Activated CD4-positive, alpha-beta T cell treated with anti-CD3 and anti-CD28 coated beads, Interleukin-2, amount 50 U/mL, for 48 hours (primary cell): ENCODE measurements around the gene CRYGB.
"Not testable (repeated sequence)": the region's sequence is repeated elsewhere in the genome, so short reads cannot be mapped to it uniquely, and the experiment has no call there.

Experiments used
- DNase-seq, 2 experiments: peaks; one replicate each; pipeline ENCODE4 v3.0.0-alpha.2; 2020

Gene CRYGB

DNA sequence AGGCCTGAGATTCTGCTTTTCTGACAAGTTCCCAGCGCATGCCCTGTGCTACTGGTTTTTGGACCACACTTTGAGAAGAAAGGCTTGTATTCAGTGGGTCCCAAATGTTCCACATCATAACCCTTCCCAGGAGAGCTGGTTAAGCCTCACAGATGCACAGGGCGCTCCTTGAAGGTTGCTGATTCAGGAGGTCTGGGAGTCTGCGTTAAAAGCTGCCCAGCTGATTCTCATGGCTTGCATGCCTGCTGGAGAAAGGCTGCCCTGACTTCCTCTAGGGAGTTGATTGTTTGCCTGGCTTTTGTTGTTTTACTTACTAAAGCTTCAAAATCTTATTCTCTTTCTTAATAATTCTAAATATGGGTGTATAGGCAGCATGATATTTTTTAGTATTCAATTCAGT is 42.3 kb downstream of the CRYGB start:
- no peak for DNase-seq

DNA sequence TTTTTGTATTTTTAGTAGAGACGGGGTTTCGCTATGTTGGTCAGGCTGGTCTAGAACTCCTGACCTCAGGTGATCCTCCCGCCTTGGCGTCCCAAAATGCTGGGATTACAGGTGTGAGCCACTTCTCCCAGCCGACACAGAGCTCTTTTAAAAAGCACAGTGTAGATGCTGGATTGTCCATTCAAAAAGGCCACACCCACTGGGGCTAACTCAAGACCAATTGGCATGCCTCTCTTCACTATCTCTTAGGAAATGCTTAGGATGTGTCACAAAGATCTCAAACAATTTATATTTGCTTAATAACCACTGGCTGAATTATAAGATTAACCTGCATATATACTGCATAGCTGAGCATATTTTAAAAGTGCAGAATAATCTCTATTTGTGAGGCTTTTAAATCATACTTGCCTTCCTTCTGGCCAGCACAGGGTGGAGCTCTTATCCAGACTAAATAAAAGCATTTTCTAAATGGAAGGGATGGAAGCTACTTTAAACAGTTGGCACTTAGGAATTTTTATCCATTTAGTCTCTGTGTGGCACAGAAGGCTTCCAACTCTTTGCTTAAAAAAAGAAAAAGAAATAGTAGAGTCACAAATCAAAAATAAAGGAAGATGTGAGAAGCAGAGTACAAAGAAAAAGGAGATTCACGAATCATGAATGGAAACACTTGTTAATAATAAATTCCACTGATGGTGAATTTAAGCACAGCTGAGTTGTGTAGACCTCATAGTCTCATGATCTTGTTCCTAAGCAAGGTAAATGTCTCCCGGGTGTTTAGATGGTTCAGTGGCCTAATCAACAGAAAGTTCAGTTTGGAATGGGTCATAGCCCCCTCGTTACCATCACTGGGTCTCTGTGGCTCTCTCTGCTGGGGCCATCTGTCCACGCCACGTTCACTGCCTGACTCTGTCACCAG is 44.0 kb downstream of the CRYGB start:
- no peak for DNase-seq

DNA sequence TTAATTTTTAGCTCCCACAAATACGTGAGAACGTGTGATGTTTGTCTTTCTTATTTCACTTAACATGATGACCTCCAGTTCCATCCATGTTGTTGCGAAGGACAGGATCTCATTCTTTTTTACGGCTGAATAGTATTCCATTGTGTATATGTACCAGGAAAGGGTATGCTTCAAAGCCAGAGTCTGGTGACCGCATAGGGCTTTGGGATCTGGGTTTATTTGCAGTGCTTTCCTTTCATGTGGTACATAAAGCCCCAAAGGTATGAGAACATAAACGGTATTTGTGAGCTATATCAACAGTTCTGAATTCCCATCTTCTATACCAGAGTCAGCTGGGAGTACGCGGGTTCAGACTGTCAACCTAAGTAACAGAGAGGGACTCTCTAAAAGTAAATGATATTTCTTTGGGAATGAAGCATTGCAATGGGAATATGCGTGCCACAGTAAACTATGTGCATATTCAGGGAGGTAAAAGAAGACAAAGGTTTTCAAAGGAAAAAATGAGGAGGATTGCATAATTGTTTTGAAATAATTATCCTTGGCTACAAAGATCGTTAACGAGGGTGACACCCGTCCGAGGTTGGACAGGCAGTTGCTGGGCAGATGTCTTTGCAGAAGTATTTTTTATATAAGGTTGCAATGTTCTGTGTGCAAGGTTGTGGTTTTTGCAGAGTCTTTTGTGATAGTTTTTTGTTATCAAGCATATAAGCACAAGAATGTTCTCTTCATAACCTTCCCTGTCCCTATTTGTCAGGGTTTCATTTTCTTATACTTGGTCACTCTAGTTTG is 46.1 kb downstream of the CRYGB start:
- DNase-seq, result no peak

DNA sequence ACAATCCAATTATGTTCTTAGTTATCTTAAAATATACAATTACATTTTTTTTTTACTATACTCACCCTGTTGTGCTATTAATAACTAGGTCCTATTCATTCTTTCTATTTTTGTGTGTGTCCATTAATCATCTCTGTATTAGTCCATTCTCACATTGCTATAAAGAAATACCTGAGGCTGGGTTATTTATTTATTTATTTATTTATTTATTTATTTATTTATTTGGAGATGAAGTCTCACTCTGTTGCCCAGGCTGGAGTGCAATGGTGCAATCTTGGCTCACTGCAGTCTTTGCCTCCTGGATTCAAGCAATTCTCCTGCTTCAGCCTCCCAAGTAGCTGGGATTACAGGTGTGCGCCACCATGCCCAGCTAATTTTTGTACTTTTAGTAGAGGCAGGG is 47.3 kb downstream of the CRYGB start:
- not testable (repeated sequence) for DNase-seq

DNA sequence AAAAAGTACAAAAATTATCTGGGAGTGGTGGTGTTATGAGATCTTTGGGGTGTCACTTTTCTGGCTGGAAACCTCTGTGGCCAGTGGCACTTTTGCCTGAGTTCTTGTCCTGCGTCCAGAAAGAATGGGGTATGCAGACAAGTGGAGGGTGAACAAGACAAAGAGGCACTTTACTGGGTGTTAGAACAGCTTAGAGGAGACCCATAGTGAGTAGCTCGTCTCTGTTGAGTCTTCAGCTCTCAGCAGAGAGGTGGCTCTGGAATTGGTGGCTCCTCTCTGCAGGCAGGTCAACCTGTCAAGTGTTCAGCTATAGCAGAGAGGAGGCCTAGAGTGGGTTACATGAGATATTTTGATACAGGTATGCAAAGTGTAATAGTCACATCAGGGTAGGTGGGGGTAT is 47.7 kb downstream of the CRYGB start:
- no peak for DNase-seq

DNA sequence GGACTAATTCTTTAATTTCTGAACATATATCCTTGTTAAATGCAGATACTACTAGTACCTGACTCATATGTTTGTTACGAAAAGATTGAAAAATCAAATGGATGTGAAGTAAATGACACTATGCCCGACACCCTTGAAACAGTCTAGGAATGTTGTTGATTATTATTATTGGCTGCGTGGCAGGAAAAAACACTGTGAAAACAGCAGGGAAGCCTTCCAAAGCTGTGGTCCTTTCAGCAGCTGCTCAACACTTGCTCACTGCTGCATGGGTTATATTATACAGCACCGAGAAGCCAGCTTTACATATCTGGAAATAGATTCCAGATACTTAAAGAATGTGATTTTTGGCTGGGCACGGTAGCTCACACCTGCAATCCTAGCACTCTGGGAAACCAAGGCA is 48.2 kb downstream of the CRYGB start:
- DNase-seq, result no peak

DNA sequence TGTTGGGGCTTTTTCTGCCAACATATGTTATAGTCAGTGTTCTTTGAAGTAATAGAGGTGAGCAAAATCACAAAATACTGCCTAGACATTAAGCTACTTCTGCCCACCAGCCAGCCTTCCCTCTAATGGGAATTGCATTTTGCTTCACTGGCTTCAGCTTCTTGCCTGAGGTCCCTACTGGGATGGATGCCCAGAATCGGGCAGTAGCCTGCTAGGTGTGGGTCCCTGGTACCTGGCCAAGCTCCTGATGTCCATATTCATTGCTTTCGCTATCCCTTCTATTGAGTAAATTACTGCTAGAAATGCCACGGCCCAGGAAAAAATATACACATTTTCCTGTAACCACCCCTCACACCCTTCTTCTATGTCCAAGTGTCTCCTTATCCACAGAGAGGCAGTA is 48.6 kb downstream of the CRYGB start:
- no peak for DNase-seq

DNA sequence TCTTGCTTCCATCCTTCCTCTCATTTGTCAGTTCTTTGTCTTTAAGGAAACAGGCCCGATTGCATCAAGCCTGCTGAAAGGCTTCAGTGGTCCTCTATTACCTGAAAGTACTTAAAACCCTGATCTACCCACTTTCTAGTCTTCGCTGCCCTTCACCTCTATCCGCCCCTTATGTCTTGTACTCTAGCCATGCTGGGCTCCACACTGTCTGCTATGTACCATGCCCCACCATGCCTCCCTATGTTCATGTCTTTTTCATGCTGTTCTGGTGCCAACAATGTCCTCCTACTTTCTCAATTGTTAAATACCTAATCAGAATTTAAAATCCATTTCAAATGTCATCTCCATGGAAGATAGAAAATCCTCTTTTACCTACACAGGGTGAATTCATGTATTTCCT is 49.9 kb downstream of the CRYGB start:
- DNase-seq, result no peak

DNA sequence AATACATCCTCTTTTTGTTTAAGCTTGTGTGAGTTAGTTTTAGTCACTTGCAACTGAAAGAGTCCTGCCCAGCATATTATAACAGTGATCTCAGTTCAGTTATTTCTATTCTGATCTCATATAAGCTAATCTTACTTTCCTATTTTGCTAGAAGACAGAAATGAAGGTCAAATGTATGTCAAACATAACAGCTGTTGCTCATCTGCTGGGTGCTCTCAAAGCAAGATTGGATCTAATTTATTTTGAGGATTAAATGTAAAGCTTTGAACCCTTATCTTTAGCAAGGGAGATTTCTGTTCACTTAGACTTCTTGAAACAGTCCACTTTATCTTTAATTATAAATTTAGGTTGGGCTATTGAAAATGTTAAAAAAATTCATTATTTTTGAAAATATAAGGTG is 52.8 kb downstream of the CRYGB start:
- no peak for DNase-seq
